ENCODE results near the gene IMPA2. TPM values are rescaled to one million over a fixed set of nuclear protein-coding genes. Genes with fewer than 3 reads are reported as not detected.

Gene IMPA2
- total and polyA plus RNA-seq, 3 donors from 2014 or later: 16.6 to 21.3 (median 16.7) TPM

DNA sequence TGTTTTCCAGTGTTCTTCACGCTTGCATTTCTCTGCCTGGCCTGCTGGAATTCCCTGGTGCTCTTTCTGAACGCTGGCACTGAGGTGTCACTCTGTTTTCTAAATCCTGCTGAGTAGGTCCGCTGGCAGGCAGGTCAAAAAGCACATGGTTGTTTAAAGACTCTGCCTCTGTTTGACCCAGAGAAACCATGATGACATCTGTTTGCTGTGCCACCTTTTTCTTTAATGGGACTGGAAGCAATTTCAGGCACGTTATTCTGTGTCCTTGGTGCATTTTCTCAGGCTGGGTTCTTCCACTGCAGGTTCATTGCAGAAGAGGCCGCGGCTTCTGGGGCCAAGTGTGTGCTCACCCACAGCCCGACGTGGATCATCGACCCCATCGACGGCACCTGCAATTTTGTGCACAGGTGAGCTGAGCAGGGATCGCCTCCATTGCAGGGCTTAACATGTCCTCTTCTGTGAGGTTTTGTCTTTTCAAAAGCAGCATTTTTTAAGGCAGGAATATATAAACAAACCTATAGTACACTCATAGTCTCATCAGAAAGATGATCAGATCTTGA is 28.4 kb downstream of the IMPA2 start:
- Histone ChIP-seq H3K27me3 (no peaks in the 10 kb centered on the region), H3K4me3 (no peak overlapping the region), H3K36me3 (ENCODE audit: low read depth, missing control alignments) (no peaks in the 10 kb centered on the region), H3K4me1 (peaks cover 11% of the 10 kb centered on the region), H3K9me3 (no peaks in the 10 kb centered on the region), H3K27ac (no peak overlapping the region)
- DNase-seq: no peak
- intact Hi-C loops (cut with DNase I; ENCODE audit: low total_unique reads): no loop called here
- TF ChIP-seq, protein P1, sequence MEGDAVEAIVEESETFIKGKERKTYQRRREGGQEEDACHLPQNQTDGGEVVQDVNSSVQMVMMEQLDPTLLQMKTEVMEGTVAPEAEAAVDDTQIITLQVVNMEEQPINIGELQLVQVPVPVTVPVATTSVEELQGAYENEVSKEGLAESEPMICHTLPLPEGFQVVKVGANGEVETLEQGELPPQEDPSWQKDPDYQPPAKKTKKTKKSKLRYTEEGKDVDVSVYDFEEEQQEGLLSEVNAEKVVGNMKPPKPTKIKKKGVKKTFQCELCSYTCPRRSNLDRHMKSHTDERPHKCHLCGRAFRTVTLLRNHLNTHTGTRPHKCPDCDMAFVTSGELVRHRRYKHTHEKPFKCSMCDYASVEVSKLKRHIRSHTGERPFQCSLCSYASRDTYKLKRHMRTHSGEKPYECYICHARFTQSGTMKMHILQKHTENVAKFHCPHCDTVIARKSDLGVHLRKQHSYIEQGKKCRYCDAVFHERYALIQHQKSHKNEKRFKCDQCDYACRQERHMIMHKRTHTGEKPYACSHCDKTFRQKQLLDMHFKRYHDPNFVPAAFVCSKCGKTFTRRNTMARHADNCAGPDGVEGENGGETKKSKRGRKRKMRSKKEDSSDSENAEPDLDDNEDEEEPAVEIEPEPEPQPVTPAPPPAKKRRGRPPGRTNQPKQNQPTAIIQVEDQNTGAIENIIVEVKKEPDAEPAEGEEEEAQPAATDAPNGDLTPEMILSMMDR (IDR thresholded peaks at IDR 0.05): no peak
- TF ChIP-seq POLR2A (IDR thresholded peaks at IDR 0.05): no peak
- WGBS, 2 donors: 92% methylated on average over 12 of the region's 12 CpGs

DNA sequence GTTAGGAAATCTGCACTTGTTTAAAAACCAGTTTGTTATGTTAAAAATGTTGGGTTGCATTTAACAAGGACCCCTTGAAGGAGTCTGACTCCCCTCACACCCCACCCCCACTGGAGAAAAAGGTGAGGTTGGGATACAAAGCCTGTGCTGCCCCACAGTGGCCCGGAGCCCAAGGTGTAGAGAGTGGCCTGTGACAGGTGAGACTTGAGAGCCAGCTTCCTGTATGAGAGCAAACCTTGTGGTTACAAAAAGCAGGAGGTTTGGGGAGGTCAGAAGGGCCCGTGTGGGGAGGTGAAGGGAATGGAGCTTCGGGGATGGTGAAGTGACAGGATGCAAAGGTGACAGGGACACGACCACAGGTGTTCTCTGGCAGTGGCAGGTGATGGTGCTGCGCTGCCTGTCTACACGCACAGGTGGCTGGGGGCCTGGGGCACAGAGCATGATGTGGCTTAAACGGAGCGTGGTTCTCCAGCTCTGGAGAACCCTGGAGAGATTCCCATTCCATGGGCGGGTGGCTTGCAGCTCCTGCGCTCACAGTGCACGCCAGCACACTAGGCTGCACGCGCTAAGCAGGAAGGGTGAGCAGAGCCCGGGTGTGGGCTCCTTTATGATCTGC is 29.0 kb downstream of the IMPA2 start:
- Histone ChIP-seq H3K4me3 (no peak overlapping the region), H3K27me3 (no peaks in the 10 kb centered on the region), H3K27ac (no peak overlapping the region), H3K36me3 (ENCODE audit: low read depth, missing control alignments) (no peaks in the 10 kb centered on the region), H3K9me3 (no peaks in the 10 kb centered on the region), H3K4me1 (peaks cover 10% of the 10 kb centered on the region)
- 90 to 96% methylated on average over 12 to 14 of the region's 14 CpGs for WGBS, 2 donors
- DNase-seq: no peak
- intact Hi-C loops (cut with DNase I; ENCODE audit: low total_unique reads): no loop called here
- no peak for TF ChIP-seq POLR2A (IDR thresholded peaks at IDR 0.05)
- TF ChIP-seq, protein P1 (IDR thresholded peaks at IDR 0.05): no peak

DNA sequence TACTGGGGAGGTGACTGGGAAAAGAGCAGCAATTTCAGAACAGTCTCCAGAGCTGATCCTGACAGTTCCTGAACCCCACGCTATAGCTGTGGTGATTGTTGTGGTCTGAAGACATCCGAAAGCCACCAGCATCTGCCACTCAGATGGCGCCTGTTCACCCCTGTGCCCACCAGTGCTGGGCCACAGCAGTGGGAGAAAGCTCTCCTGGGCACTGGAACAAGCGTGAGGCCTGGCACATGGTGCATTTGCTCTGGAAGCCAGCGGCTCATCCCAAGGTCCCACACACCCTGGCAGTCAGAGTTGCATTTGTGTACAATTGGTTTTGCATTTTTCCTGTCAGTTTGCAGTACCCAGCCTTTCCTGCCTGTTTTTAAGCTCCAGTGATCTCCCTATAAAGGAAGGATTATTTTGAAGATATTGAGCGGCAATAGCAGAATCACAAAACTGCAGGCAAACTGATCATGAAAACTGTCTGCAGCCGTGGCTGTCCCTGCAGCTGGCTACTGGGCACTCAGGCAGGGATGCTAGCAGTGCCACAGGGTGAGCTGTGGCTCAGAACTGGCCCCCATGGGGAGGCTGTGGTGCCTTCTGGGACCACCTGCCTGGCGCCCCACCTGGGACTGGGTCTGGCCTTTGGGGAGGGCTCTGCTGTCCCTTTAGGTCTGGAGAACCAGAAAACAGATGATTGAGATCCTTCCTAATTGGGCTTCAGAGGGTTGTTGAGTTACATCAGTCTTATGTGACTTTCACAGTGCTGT is 30.1 kb downstream of the IMPA2 start:
- no peak for TF ChIP-seq POLR2A (IDR thresholded peaks at IDR 0.05)
- TF ChIP-seq, protein P1 (IDR thresholded peaks at IDR 0.05): no peak
- Histone ChIP-seq H3K9me3 (no peaks in the 10 kb centered on the region), H3K27ac (peak overlapping the region in 1 of 2 donors; percentile 23), H3K36me3 (ENCODE audit: low read depth, missing control alignments) (no peaks in the 10 kb centered on the region), H3K27me3 (no peaks in the 10 kb centered on the region), H3K4me1 (no peaks in the 10 kb centered on the region), H3K4me3 (no peak overlapping the region)
- no peak for DNase-seq
- WGBS, 2 donors: 72 to 79% methylated on average over 3 to 8 of the region's 8 CpGs
- intact Hi-C loops (cut with DNase I; ENCODE audit: low total_unique reads): no loop called here

DNA sequence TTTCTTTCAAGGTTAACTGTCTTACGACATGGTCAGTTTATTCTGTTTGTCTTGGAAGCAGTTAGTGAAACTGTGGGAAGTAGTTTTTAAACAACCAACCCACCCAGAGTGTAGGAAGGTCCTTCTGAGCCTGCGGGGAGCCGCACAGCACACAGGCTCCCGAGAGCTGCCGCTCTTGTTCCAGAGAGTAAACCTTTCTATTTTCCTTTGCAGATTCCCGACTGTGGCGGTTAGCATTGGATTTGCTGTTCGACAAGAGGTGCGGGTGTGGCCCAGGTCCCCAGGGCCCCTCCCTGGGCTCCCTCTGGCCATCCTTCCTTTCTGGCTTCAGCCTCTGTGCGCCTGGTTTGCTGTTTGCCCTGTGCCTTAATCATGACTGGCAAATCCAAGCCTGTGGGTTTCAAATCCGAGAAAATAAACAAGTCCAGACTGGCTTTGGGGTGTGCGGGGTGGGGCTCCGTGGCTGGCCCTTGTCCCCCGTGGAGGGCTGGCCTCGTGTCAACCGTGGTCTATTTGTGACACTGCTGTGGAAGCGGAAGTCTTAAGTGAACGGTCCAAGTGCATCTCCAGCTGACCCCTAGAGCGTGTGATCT is 30.7 kb downstream of the IMPA2 start:
- Histone ChIP-seq H3K9me3 (no peaks in the 10 kb centered on the region), H3K36me3 (ENCODE audit: low read depth, missing control alignments) (no peaks in the 10 kb centered on the region), H3K4me1 (no peaks in the 10 kb centered on the region), H3K27me3 (no peaks in the 10 kb centered on the region), H3K27ac (peak overlapping the region in 1 of 2 donors; percentile 46), H3K4me3 (no peak overlapping the region)
- WGBS, 2 donors: 59 to 65% methylated on average over 17 to 19 of the region's 19 CpGs
- TF ChIP-seq, protein P1 (IDR thresholded peaks at IDR 0.05): no peak
- TF ChIP-seq POLR2A (IDR thresholded peaks at IDR 0.05): no peak
- intact Hi-C loops (cut with DNase I; ENCODE audit: low total_unique reads): no loop called here
- DNase-seq: no peak

Data from testis (tissue), 3 donors.